Endodermal cell (in vitro differentiated cells): ENCODE data around the gene SS18L1. TPM values are rescaled to one million over a fixed set of nuclear protein-coding genes. Genes with fewer than 3 reads are reported as not detected.

Experiments
- DNase-seq: peaks from one replicate; pipeline ENCODE4 v3.0.0-alpha.2; 2017
- H3K27ac ChIP-seq: 2 replicates; pipeline ENCODE4 v1.5.1; 2013; ENCODE audit warnings: mild to moderate bottlenecking, low read depth, low read length, moderate library complexity
- H3K27me3 ChIP-seq: 2 replicates; pipeline ENCODE4 v1.6.1; 2013; ENCODE audit warnings: mild to moderate bottlenecking, low read length, moderate library complexity; ENCODE audit not compliant: insufficient read depth, control insufficient read depth, poor library complexity, severe bottlenecking
- H3K36me3 ChIP-seq: 2 replicates; pipeline ENCODE4 v1.7.0; 2013; ENCODE audit warnings: mild to moderate bottlenecking, low read length, moderate library complexity; ENCODE audit not compliant: control insufficient read depth, insufficient read depth
- H3K4me1 ChIP-seq: one replicate; pipeline ENCODE4 v1.7.0; 2013; ENCODE audit warnings: low read length; ENCODE audit not compliant: control insufficient read depth, insufficient read depth
- H3K4me3 ChIP-seq: 2 replicates; pipeline ENCODE4 v1.5.1; 2013; ENCODE audit warnings: mild to moderate bottlenecking, low read length, moderate library complexity
- H3K9ac ChIP-seq: 2 replicates; pipeline ENCODE4 v1.6.1; 2013; ENCODE audit warnings: mild to moderate bottlenecking, low read length, moderate library complexity; ENCODE audit not compliant: poor library complexity, severe bottlenecking; ENCODE audit errors: extremely low read depth
- H3K9me3 ChIP-seq: 2 replicates; pipeline ENCODE4 v1.6.1; 2013; ENCODE audit warnings: mild to moderate bottlenecking, low read length, moderate library complexity; ENCODE audit not compliant: control insufficient read depth
- H3K27ac Mint-ChIP-seq: 2 replicates; pipeline ENCODE4 v1.8.0; 2020; ENCODE audit warnings: mixed read lengths
- H3K27me3 Mint-ChIP-seq: 2 replicates; pipeline ENCODE4 v1.8.0; 2021; ENCODE audit warnings: mild to moderate bottlenecking, mixed read lengths; ENCODE audit not compliant: insufficient read depth
- H3K36me3 Mint-ChIP-seq: 2 replicates; pipeline ENCODE4 v1.8.0; 2020; ENCODE audit warnings: low read depth, mixed read lengths
- H3K4me1 Mint-ChIP-seq: 2 replicates; pipeline ENCODE4 v1.8.0; 2020; ENCODE audit warnings: mixed read lengths
- H3K4me3 Mint-ChIP-seq: 2 replicates; pipeline ENCODE4 v1.8.0; 2020; ENCODE audit warnings: mild to moderate bottlenecking, moderate library complexity, mixed read lengths
- H3K9me3 Mint-ChIP-seq: 2 replicates; pipeline ENCODE4 v1.8.0; 2020; ENCODE audit warnings: mild to moderate bottlenecking, mixed read lengths
- WGBS, 2 experiments: methylation state at CpG; one replicate each; pipeline versions ENCODE4 v1.1.5 to v1.1.7; 2013; ENCODE audit warnings: missing lambda C conversion rate in 2 of 2, mixed read lengths in 1 of 2; ENCODE audit not compliant: insufficient coverage in 1 of 2, insufficient read length in 1 of 2; 5-methylcytosine and 5-hydroxymethylcytosine counted together
- total RNA-seq, 2 donors: library from RNA; stranded (reverse); fragmentation: NEBNext Ultra II Directional in 1 of 2; extraction: Animal tissue kit (Norgen Biotek cat#: 25700) in 1 of 2; gene quantifications; 2 replicates in 1 of 2; 3 replicates in 1 of 2; pipeline ENCODE4 v1.2.1, GENCODE V29; 2021
- TF ChIP-seq, protein P1 (sequence below): fragments of 200-600 bp; sonication (generic); conservative IDR thresholded peaks from 2 replicates; pipeline ENCODE4 v1.5.0; 2021; ENCODE audit warnings: antibody characterized with exemption, mild to moderate bottlenecking

The SS18L1 gene
- total RNA-seq, 2 donors from 2014 or later = 23.2 to 28.8 TPM

DNA sequence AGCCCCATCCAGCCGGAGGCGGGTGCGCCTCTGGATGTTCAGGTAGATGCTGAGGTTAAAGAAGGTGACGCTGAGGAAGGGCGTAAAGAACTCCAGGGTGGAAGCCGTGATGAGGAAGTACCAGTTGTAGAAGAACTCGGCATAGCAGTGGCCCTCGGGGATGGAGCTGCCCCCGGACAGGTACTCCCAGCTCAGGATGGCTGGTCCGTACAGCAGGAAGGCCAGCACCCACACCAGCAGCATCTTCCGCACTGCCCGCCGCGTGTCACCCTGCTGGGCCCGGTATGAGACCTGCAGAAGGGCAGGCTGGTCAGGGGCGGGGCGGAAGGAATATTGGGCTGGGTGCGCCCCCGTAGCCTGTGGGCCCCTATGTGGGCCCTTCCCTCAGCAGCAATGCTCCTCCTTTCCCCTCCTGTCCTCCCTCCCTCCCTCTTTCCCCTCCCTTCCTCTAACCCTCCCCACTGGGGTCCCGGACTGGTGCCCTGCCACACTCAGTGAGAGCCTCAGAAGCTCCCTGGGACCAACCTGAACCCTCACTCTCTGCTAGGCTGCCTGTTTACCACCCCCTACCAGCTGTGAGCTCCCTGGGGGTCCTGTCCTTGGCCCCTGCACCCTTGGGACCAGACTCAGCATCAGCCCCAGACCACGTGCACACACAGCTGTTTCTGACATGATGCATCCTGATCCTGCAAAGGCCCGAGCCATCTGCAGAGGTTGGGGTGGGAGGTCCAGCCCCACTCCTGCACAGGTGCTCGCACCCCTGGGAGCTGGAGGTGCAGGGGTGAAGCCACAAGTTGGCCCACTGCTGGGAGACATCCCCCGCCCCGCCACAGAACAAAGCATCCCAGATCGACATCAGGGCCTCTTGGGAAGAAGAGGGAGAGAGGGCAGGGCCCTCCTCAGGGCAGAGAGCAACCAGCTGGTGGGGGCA is 73.3 kb downstream of the SS18L1 start:
- peaks cover 4% of the 10 kb centered on the region for H3K4me1 ChIP-seq
- 83 to 89% methylated on average over 19 to 26 of the region's 26 CpGs for WGBS, 2 experiments
- Mint-ChIP-seq H3K4me3 (no peak overlapping the region), H3K4me1 (peaks cover 3% of the 10 kb centered on the region), H3K9me3 (no peaks in the 10 kb centered on the region), H3K27ac (no peak overlapping the region), H3K36me3 (no peaks in the 10 kb centered on the region), H3K27me3 (peaks cover 53% of the 10 kb centered on the region)
- no peaks in the 10 kb centered on the region for H3K36me3 ChIP-seq
- H3K27me3 ChIP-seq = peaks cover 65% of the 10 kb centered on the region
- no peaks in the 10 kb centered on the region for H3K9me3 ChIP-seq
- H3K27ac ChIP-seq = no peak overlapping the region
- H3K9ac ChIP-seq = no peak overlapping the region
- no peak overlapping the region for H3K4me3 ChIP-seq
- DNase-seq = no peak
- TF ChIP-seq, protein P1, sequence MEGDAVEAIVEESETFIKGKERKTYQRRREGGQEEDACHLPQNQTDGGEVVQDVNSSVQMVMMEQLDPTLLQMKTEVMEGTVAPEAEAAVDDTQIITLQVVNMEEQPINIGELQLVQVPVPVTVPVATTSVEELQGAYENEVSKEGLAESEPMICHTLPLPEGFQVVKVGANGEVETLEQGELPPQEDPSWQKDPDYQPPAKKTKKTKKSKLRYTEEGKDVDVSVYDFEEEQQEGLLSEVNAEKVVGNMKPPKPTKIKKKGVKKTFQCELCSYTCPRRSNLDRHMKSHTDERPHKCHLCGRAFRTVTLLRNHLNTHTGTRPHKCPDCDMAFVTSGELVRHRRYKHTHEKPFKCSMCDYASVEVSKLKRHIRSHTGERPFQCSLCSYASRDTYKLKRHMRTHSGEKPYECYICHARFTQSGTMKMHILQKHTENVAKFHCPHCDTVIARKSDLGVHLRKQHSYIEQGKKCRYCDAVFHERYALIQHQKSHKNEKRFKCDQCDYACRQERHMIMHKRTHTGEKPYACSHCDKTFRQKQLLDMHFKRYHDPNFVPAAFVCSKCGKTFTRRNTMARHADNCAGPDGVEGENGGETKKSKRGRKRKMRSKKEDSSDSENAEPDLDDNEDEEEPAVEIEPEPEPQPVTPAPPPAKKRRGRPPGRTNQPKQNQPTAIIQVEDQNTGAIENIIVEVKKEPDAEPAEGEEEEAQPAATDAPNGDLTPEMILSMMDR = no peak

DNA sequence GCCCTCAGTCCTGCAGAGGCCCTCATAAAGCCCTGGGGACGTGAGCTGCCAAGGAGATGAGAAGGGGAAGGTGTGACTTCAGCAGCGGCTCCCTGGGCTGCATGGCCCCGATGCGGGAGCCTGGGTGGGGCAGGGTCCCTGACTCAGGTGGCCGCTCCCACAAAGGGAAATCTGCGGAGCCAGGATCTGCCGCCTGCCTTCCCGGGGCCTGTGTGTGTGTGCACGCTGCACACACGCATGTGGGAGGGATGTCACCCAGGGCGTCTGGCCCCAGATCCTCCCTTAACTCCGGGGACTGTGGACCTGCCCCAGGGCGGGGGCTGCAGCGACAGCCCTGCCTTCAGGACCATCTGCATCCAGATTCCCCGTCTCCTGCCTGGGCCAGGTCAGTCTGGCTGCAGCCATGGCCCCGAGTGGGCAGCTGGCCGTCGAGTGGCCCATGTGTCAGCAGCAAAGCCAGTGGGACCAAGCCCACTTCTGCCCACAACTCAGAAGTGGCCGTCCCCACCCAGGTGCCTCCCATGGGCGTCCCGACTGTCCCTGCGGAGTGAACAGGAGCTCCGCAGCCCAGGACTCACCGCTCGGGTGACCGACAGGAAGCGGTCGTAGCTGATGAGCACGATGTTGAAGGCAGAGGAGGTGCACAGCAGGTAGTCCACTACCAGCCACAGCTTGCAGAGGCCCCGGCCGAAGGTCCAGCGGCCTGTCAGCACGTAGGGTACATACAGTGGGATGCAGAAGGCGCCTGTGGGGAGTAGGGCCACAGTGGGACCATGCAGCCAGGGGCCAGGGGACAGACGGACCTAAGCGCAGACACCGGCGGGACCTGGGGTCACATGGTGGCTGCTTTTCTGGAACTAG is 74.6 kb downstream of the SS18L1 start:
- H3K9ac ChIP-seq = no peak overlapping the region
- Mint-ChIP-seq H3K4me1 (peaks cover 3% of the 10 kb centered on the region), H3K9me3 (no peaks in the 10 kb centered on the region), H3K27ac (no peak overlapping the region), H3K4me3 (no peak overlapping the region), H3K36me3 (no peaks in the 10 kb centered on the region), H3K27me3 (peaks cover 65% of the 10 kb centered on the region)
- 50 to 77% methylated on average over 19 to 38 of the region's 38 CpGs for WGBS, 2 experiments
- peaks cover 4% of the 10 kb centered on the region for H3K4me1 ChIP-seq
- H3K27me3 ChIP-seq = peaks cover 78% of the 10 kb centered on the region
- no peak for DNase-seq
- no peaks in the 10 kb centered on the region for H3K9me3 ChIP-seq
- no peaks in the 10 kb centered on the region for H3K36me3 ChIP-seq
- TF ChIP-seq, protein P1 = no peak
- no peak overlapping the region for H3K4me3 ChIP-seq
- H3K27ac ChIP-seq = no peak overlapping the region

DNA sequence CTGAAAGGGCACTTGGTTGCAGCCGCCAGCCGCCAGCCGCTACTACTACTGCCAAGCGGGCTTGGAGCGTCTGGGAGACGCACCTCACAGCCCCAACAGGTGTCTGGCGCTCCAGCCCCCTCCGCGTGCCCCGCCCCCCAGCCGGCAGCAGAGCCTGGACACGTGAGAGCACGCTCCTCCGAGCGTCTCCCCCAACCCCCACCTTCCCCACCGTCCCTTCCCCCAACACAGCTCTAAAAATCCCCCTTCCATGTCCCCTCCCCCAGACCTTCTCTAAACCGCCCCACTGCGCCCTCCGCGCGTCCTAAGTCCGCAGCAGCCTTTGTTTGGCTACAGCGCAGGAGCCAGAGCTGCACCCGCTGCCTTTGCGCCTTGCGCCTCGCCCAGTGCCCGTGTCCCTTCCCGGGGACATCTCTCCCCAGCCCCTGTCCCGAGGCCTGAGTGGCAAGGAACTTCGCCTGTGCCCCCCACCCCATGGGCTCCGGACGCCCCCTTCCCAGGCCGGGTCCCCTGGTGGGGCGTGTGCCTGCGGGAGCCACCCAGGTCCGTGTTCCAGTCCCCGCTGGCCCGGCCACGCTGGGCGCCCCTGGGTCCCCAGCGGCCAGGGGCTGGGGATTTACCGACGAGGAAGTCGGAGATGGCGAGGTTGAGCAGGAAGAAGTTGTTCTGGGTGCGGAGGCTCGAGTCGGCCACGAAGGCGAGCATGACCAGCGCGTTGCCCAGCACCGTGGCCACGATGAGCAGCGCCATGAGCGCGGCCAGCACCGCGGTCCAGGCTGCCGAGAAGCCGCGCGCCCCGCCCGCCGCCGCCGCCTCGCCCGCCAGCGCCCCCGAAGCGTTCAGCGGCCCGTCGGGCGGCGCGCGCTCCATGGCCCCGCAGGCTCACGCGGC is 75.8 kb downstream of the SS18L1 start:
- Mint-ChIP-seq H3K27ac (no peak overlapping the region), H3K9me3 (no peaks in the 10 kb centered on the region), H3K36me3 (no peaks in the 10 kb centered on the region), H3K4me1 (peaks cover 3% of the 10 kb centered on the region), H3K4me3 (peak overlapping the region; percentile 37), H3K27me3 (peaks cover 70% of the 10 kb centered on the region)
- H3K9me3 ChIP-seq = no peaks in the 10 kb centered on the region
- H3K27ac ChIP-seq = no peak overlapping the region
- H3K9ac ChIP-seq = no peak overlapping the region
- H3K27me3 ChIP-seq = peaks cover 86% of the 10 kb centered on the region
- H3K36me3 ChIP-seq = no peaks in the 10 kb centered on the region
- H3K4me3 ChIP-seq = no peak overlapping the region
- peaks cover 4% of the 10 kb centered on the region for H3K4me1 ChIP-seq
- peak; percentile 69 for DNase-seq
- 3% methylated on average over 10 to 84 of the region's 84 CpGs for WGBS, 2 experiments
- TF ChIP-seq, protein P1 = no peak
